ENCODE results near the gene CHCHD3. TPM values are rescaled to one million over a fixed set of nuclear protein-coding genes. Genes with fewer than 3 reads are reported as not detected.
A peak's percentile ranks its signal among the peaks of the same experiment; 100 is the strongest.

Gene CHCHD3
- total RNA-seq, 1 experiment from 2014 or later, result 114 TPM

DNA sequence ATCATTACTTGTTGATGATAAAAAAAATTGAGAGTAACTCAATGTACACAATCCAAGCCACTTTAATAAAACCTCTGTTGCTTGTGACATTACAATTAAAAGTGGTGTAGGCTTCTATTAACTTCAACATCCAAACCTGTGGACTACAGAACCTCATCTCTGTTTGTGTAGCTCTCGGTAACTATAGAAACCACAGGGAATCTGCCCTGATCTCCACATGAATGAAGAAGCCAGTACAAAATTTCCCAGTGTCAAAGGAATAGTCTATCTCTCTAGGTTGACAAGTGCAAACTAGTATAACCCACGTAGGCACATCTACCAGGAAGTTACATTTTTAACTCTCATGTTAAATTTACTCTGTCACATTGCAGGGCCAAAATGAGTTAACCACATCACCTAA, 204.3 kb downstream of the CHCHD3 start (continued):
- TF ChIP-seq, protein P1, sequence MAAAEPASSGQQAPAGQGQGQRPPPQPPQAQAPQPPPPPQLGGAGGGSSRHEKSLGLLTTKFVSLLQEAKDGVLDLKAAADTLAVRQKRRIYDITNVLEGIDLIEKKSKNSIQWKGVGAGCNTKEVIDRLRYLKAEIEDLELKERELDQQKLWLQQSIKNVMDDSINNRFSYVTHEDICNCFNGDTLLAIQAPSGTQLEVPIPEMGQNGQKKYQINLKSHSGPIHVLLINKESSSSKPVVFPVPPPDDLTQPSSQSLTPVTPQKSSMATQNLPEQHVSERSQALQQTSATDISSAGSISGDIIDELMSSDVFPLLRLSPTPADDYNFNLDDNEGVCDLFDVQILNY (CRISPR knock-in tag; IDR thresholded peaks at IDR 0.05), result no peak
- TF ChIP-seq, protein P2, sequence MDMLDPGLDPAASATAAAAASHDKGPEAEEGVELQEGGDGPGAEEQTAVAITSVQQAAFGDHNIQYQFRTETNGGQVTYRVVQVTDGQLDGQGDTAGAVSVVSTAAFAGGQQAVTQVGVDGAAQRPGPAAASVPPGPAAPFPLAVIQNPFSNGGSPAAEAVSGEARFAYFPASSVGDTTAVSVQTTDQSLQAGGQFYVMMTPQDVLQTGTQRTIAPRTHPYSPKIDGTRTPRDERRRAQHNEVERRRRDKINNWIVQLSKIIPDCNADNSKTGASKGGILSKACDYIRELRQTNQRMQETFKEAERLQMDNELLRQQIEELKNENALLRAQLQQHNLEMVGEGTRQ (CRISPR knock-in tag; IDR thresholded peaks at IDR 0.05), result no peak
- TF ChIP-seq, protein P3, sequence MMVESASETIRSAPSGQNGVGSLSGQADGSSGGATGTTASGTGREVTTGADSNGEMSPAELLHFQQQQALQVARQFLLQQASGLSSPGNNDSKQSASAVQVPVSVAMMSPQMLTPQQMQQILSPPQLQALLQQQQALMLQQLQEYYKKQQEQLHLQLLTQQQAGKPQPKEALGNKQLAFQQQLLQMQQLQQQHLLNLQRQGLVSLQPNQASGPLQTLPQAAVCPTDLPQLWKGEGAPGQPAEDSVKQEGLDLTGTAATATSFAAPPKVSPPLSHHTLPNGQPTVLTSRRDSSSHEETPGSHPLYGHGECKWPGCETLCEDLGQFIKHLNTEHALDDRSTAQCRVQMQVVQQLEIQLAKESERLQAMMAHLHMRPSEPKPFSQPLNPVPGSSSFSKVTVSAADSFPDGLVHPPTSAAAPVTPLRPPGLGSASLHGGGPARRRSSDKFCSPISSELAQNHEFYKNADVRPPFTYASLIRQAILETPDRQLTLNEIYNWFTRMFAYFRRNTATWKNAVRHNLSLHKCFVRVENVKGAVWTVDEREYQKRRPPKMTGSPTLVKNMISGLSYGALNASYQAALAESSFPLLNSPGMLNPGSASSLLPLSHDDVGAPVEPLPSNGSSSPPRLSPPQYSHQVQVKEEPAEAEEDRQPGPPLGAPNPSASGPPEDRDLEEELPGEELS (CRISPR knock-in tag; IDR thresholded peaks at IDR 0.05), result no peak
- no peak for TF ChIP-seq TCF7 (CRISPR knock-in tag; IDR thresholded peaks at IDR 0.05; ENCODE audit: low read depth)
- TF ChIP-seq ZNF232 (CRISPR knock-in tag; IDR thresholded peaks at IDR 0.05), result no peak
- TF ChIP-seq EMX1 (CRISPR knock-in tag; IDR thresholded peaks at IDR 0.05), result no peak
- TF ChIP-seq JAZF1 (CRISPR knock-in tag; IDR thresholded peaks at IDR 0.05), result no peak
- TF ChIP-seq, protein P4, sequence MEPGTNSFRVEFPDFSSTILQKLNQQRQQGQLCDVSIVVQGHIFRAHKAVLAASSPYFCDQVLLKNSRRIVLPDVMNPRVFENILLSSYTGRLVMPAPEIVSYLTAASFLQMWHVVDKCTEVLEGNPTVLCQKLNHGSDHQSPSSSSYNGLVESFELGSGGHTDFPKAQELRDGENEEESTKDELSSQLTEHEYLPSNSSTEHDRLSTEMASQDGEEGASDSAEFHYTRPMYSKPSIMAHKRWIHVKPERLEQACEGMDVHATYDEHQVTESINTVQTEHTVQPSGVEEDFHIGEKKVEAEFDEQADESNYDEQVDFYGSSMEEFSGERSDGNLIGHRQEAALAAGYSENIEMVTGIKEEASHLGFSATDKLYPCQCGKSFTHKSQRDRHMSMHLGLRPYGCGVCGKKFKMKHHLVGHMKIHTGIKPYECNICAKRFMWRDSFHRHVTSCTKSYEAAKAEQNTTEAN (CRISPR knock-in tag; IDR thresholded peaks at IDR 0.05), result no peak
- no peak for TF ChIP-seq ZNF219 (CRISPR knock-in tag; IDR thresholded peaks at IDR 0.05; ENCODE audit: borderline replicate concordance)
- TF ChIP-seq, protein P5, sequence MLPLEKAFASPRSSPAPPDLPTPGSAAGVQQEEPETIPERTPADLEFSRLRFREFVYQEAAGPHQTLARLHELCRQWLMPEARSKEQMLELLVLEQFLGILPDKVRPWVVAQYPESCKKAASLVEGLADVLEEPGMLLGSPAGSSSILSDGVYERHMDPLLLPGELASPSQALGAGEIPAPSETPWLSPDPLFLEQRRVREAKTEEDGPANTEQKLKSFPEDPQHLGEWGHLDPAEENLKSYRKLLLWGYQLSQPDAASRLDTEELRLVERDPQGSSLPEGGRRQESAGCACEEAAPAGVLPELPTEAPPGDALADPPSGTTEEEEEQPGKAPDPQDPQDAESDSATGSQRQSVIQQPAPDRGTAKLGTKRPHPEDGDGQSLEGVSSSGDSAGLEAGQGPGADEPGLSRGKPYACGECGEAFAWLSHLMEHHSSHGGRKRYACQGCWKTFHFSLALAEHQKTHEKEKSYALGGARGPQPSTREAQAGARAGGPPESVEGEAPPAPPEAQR (CRISPR knock-in tag; IDR thresholded peaks at IDR 0.05), result no peak
- TF ChIP-seq, protein P6, sequence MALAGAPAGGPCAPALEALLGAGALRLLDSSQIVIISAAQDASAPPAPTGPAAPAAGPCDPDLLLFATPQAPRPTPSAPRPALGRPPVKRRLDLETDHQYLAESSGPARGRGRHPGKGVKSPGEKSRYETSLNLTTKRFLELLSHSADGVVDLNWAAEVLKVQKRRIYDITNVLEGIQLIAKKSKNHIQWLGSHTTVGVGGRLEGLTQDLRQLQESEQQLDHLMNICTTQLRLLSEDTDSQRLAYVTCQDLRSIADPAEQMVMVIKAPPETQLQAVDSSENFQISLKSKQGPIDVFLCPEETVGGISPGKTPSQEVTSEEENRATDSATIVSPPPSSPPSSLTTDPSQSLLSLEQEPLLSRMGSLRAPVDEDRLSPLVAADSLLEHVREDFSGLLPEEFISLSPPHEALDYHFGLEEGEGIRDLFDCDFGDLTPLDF (CRISPR knock-in tag; IDR thresholded peaks at IDR 0.05), result no peak

DNA sequence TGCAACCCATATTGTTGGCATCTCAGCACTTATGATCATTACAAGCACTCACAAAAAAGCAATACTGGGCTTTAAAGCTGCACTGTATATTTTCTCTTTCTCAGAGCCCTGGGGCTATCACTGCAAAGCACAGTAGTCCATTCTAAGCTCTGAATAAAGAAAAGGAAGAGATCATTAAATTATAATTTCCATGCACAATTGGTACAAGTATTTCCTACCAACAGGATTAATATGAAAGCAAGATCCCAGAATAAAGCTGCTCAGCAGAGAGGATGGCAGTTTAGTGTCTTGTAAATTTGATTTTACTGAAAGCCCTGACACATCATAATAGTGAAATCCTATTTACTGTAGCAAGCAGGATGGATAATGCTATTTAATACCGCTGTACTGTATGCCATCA, 205.3 kb downstream of the CHCHD3 start:
- Mint-ChIP-seq H3K4me1 (peaks cover 43% of the 10 kb centered on the region), H3K36me3 (no peaks in the 10 kb centered on the region), H3K27me3 (ENCODE audit: low read depth) (no peaks in the 10 kb centered on the region), H3K9me3 (no peaks in the 10 kb centered on the region), H3K4me3 (no peak overlapping the region), H3K27ac (0 out of 2 replicates have a peak overlapping the region, but pooled peaks have one; percentile 35)
- ATAC-seq (no peak), DNase-seq (ENCODE audit: low spot score) (no peak)
- ChIA-PET CTCF (no interaction called here), POLR2A (no interaction called here)
- TF ChIP-seq, protein P6 (CRISPR knock-in tag; IDR thresholded peaks at IDR 0.05), result no peak
- TF ChIP-seq, protein P7, sequence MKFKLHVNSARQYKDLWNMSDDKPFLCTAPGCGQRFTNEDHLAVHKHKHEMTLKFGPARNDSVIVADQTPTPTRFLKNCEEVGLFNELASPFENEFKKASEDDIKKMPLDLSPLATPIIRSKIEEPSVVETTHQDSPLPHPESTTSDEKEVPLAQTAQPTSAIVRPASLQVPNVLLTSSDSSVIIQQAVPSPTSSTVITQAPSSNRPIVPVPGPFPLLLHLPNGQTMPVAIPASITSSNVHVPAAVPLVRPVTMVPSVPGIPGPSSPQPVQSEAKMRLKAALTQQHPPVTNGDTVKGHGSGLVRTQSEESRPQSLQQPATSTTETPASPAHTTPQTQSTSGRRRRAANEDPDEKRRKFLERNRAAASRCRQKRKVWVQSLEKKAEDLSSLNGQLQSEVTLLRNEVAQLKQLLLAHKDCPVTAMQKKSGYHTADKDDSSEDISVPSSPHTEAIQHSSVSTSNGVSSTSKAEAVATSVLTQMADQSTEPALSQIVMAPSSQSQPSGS (CRISPR knock-in tag; IDR thresholded peaks at IDR 0.05; ENCODE audit: borderline replicate concordance, low read depth), result no peak
- TF ChIP-seq, protein P1 (CRISPR knock-in tag; IDR thresholded peaks at IDR 0.05), result no peak
- no peak for TF ChIP-seq NR1H2 (CRISPR knock-in tag; IDR thresholded peaks at IDR 0.05)
- no peak for TF ChIP-seq ZNF317 (CRISPR knock-in tag; IDR thresholded peaks at IDR 0.05; ENCODE audit: borderline replicate concordance, low read depth)
- TF ChIP-seq, protein P8, sequence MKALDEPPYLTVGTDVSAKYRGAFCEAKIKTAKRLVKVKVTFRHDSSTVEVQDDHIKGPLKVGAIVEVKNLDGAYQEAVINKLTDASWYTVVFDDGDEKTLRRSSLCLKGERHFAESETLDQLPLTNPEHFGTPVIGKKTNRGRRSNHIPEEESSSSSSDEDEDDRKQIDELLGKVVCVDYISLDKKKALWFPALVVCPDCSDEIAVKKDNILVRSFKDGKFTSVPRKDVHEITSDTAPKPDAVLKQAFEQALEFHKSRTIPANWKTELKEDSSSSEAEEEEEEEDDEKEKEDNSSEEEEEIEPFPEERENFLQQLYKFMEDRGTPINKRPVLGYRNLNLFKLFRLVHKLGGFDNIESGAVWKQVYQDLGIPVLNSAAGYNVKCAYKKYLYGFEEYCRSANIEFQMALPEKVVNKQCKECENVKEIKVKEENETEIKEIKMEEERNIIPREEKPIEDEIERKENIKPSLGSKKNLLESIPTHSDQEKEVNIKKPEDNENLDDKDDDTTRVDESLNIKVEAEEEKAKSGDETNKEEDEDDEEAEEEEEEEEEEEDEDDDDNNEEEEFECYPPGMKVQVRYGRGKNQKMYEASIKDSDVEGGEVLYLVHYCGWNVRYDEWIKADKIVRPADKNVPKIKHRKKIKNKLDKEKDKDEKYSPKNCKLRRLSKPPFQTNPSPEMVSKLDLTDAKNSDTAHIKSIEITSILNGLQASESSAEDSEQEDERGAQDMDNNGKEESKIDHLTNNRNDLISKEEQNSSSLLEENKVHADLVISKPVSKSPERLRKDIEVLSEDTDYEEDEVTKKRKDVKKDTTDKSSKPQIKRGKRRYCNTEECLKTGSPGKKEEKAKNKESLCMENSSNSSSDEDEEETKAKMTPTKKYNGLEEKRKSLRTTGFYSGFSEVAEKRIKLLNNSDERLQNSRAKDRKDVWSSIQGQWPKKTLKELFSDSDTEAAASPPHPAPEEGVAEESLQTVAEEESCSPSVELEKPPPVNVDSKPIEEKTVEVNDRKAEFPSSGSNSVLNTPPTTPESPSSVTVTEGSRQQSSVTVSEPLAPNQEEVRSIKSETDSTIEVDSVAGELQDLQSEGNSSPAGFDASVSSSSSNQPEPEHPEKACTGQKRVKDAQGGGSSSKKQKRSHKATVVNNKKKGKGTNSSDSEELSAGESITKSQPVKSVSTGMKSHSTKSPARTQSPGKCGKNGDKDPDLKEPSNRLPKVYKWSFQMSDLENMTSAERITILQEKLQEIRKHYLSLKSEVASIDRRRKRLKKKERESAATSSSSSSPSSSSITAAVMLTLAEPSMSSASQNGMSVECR (CRISPR knock-in tag; IDR thresholded peaks at IDR 0.05; ENCODE audit: borderline replicate concordance), result no peak
- TF ChIP-seq FOXJ3 (CRISPR knock-in tag; IDR thresholded peaks at IDR 0.05; ENCODE audit: borderline replicate concordance), result no peak
- TF ChIP-seq FOXK1 (CRISPR knock-in tag; IDR thresholded peaks at IDR 0.05), result no peak

All from WTC11 (cell line).